ENCODE data around the gene HHAT. TPM values are rescaled to one million over a fixed set of nuclear protein-coding genes. Genes with fewer than 3 reads are reported as not detected.

Gene HHAT
- total and polyA plus RNA-seq, 2 of the 13 experiments (the other 11 are each of a cell fraction or from before 2014, with no cell fraction given), result 2.6 to 4.9 TPM

DNA sequence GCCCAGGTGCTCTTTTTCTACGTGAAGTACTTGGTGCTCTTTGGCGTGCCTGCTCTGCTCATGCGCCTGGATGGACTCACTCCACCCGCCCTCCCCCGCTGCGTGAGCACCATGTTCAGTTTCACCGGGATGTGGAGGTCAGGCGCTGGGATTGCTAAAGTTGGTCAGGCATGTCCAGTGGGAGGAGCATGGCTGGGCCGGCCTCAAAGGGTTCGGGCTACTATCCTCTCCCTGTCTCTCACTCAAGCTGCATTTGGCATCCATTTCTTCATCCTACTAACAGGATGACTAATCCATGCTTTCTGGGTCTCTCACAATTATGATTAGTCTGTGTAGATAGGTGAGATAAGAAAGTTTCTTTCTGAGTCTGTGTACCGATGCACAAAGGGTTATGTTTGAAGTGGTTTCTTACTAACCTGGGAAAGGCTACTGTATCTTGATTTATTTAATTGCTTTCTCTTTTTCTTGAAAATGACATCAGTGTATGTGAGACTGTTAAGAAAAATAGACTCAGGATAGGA lies 135.9 kb downstream of the HHAT start:
- H3K4me2 ChIP-seq (ENCODE audit: low read depth, low read length), result no peak overlapping the region
- DNase-seq (ENCODE audit: low spot score) (no peak), ATAC-seq (no peak), FAIRE-seq (no peak)
- H3K4me1 ChIP-seq (ENCODE audit: insufficient read depth, low read length), result no peaks in the 10 kb centered on the region
- H4K20me1 ChIP-seq (ENCODE audit: insufficient read depth, low read length), result no peaks in the 10 kb centered on the region
- H2AFZ ChIP-seq (ENCODE audit: low read length), result no peak overlapping the region
- H3K9ac ChIP-seq (ENCODE audit: insufficient read depth, low read depth, low read length), result no peak overlapping the region
- no peaks in the 10 kb centered on the region for H3K79me2 ChIP-seq (ENCODE audit: insufficient read depth, low read length)
- no peaks in the 10 kb centered on the region for H3K27me3 ChIP-seq (ENCODE audit: control insufficient read depth in 1 of 2, insufficient read depth in 2 of 2, low read length in 2 of 2)
- WGBS (ENCODE audit: low lambda C conversion rate), result 88% methylated on average over 11 of the region's 11 CpGs
- in situ Hi-C loops (cut with HindIII; ENCODE audit: extremely low pct_ligation_motif_present, low pct_unique_long_range_greater_than_20kb), result no loop called here
- H3K27ac ChIP-seq (ENCODE audit: extremely low read length, insufficient read depth, low read length), result no peak overlapping the region
- ChIA-PET CTCF (ENCODE audit: low intra/inter-chr PET ratio, low total read pairs) (no interaction called here), POLR2A (no interaction called here)
- no peaks in the 10 kb centered on the region for H3K9me3 ChIP-seq (ENCODE audit: low read length)
- H3K36me3 ChIP-seq (replicated peaks in 1 of 2; ENCODE audit: control insufficient read depth in 1 of 2, insufficient read depth in 2 of 2, low read length in 2 of 2), result no peaks in the 10 kb centered on the region
- BruUV-seq (replicated peaks), result no TSS peak
- intact Hi-C loops (cut with micrococcal nuclease; ENCODE audit: unreplicated experiment), result no loop called here
- H3K4me3 ChIP-seq (replicated peaks in 1 of 3; ENCODE audit: insufficient read depth in 1 of 3, low read depth in 2 of 3, low read length in 3 of 3), result no peak overlapping the region
- TF ChIP-seq BRF2 (CRISPR knock-in tag; IDR thresholded peaks at IDR 0.05) (no peak), RFX1 (IDR thresholded peaks at IDR 0.05) (no peak), MIER2 (CRISPR knock-in tag; IDR thresholded peaks at IDR 0.05) (no peak), KAT8 (CRISPR knock-in tag; IDR thresholded peaks at IDR 0.05) (no peak), RBFOX2 (IDR thresholded peaks at IDR 0.05; ENCODE audit: low read depth, low read length) (no peak), TMF1 (CRISPR knock-in tag; IDR thresholded peaks at IDR 0.05; ENCODE audit: low read depth) (no peak), ZNF142 (CRISPR knock-in tag; IDR thresholded peaks at IDR 0.05) (no peak), ZNF552 (CRISPR knock-in tag; IDR thresholded peaks at IDR 0.05; ENCODE audit: borderline replicate concordance) (no peak), ZBTB7B (CRISPR knock-in tag; IDR thresholded peaks at IDR 0.05) (no peak), ZNF230 (CRISPR knock-in tag; IDR thresholded peaks at IDR 0.05) (no peak)
- TF ChIP-seq, protein P1, sequence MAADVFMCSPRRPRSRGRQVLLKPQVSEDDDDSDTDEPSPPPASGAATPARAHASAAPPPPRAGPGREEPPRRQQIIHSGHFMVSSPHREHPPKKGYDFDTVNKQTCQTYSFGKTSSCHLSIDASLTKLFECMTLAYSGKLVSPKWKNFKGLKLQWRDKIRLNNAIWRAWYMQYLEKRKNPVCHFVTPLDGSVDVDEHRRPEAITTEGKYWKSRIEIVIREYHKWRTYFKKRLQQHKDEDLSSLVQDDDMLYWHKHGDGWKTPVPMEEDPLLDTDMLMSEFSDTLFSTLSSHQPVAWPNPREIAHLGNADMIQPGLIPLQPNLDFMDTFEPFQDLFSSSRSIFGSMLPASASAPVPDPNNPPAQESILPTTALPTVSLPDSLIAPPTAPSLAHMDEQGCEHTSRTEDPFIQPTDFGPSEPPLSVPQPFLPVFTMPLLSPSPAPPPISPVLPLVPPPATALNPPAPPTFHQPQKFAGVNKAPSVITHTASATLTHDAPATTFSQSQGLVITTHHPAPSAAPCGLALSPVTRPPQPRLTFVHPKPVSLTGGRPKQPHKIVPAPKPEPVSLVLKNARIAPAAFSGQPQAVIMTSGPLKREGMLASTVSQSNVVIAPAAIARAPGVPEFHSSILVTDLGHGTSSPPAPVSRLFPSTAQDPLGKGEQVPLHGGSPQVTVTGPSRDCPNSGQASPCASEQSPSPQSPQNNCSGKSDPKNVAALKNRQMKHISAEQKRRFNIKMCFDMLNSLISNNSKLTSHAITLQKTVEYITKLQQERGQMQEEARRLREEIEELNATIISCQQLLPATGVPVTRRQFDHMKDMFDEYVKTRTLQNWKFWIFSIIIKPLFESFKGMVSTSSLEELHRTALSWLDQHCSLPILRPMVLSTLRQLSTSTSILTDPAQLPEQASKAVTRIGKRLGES (CRISPR knock-in tag; IDR thresholded peaks at IDR 0.05; ENCODE audit: borderline replicate concordance), result no peak
- TF ChIP-seq, protein P2, sequence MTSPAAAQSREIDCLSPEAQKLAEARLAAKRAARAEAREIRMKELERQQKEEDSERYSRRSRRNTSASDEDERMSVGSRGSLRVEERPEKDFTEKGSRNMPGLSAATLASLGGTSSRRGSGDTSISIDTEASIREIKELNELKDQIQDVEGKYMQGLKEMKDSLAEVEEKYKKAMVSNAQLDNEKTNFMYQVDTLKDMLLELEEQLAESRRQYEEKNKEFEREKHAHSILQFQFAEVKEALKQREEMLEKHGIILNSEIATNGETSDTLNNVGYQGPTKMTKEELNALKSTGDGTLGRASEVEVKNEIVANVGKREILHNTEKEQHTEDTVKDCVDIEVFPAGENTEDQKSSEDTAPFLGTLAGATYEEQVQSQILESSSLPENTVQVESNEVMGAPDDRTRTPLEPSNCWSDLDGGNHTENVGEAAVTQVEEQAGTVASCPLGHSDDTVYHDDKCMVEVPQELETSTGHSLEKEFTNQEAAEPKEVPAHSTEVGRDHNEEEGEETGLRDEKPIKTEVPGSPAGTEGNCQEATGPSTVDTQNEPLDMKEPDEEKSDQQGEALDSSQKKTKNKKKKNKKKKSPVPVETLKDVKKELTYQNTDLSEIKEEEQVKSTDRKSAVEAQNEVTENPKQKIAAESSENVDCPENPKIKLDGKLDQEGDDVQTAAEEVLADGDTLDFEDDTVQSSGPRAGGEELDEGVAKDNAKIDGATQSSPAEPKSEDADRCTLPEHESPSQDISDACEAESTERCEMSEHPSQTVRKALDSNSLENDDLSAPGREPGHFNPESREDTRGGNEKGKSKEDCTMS (CRISPR knock-in tag; conservative IDR thresholded peaks at IDR 0.05), result no peak
